ENCODE data around the gene KRT7.

The KRT7 gene

GRCh38 chr12:52291267-52291935, 58.4 kb downstream of the KRT7 start, which contains the start of gene KRT81:
TSS of gene KRT81 (minus strand) at chr12:52291534. CDS start at chr12:52291465, 69 bp downstream.
- Histone ChIP-seq H3K9ac (no peak within 1 kb of the TSS), H3K27me3 (no peaks in the 10 kb centered on the region), H3K4me1 (peaks cover 8 to 56% (median 30%) of the 10 kb centered on the region in 10 experiments), H3K36me3 (no peaks in the 10 kb centered on the region), H4K20me1 (no peaks in the 10 kb centered on the region), H3K27ac (no peak within 1 kb of the TSS), H3K9me3 (replicated peaks in 1 of 11) (no peaks in the 10 kb centered on the region), H3K4me2 (0 out of 22 replicates have a peak within 1 kb of the TSS, but pooled peaks of 1 of the 11 experiments have one; percentile 14), H3K4me3 (no peak within 1 kb of the TSS)
- TF ChIP-seq Cebpa-rat (IDR thresholded peaks at IDR 0.05): no peak

- Histone ChIP-seq H3K36me3 (no peaks in the 10 kb centered on the region), H3K27me3 (no peaks in the 10 kb centered on the region), H3K27ac (peak overlapping the region in 3 of 11 experiments; percentile 20 to 84 (median 46); a peak in 5 of 22 replicates), H3K4me1 (peaks cover 0 to 45% (median 25%) of the 10 kb centered on the region in 10 experiments; a peak in 13 of 20 replicates), H3K9me3 (replicated peaks in 1 of 11) (no peaks in the 10 kb centered on the region), H3K4me2 (peak overlapping the region in 4 of 11 experiments; percentile 23 to 85 (median 55); a peak in 7 of 22 replicates), H3K9ac (no peak overlapping the region), H4K20me1 (no peaks in the 10 kb centered on the region), H3K4me3 (no peak overlapping the region)
- TF ChIP-seq Cebpa-rat (IDR thresholded peaks at IDR 0.05): no peak
These were observed 60.9 kb downstream of the KRT7 start for GRCh38 chr12:52293926-52294325.

GRCh38 chr12:52294803-52295202, 61.8 kb downstream of the KRT7 start:
- peaks cover 0 to 45% (median 25%) of the 10 kb centered on the region in 10 experiments; a peak in 13 of 20 replicates for H3K4me1 ChIP-seq
- H4K20me1 ChIP-seq: no peaks in the 10 kb centered on the region
- peak overlapping the region in 3 of 11 experiments; percentile 47 to 84 (median 74); a peak in 5 of 22 replicates for H3K27ac ChIP-seq
- TF ChIP-seq Cebpa-rat (IDR thresholded peaks at IDR 0.05): no peak
- no peaks in the 10 kb centered on the region for H3K27me3 ChIP-seq
- H3K4me3 ChIP-seq: no peak overlapping the region
- H3K9me3 ChIP-seq (replicated peaks in 1 of 11): no peaks in the 10 kb centered on the region
- peak overlapping the region in 5 of 11 experiments; percentile 26 to 85 (median 64); a peak in 9 of 22 replicates for H3K4me2 ChIP-seq
- H3K9ac ChIP-seq: no peak overlapping the region
- H3K36me3 ChIP-seq: no peaks in the 10 kb centered on the region

- TF ChIP-seq Cebpa-rat (IDR thresholded peaks at IDR 0.05): peak in 3 of 11 experiments; percentile 24 to 63 (median 49); a peak in 4 of 22 replicates
- Histone ChIP-seq H3K27ac (peak overlapping the region in 7 of 11 experiments; percentile 44 to 84 (median 62); a peak in 13 of 22 replicates), H3K9me3 (replicated peaks in 1 of 11) (no peaks in the 10 kb centered on the region), H3K4me3 (0 out of 20 replicates have a peak overlapping the region, but pooled peaks of 1 of the 10 experiments have one; percentile 35), H3K4me1 (peaks cover 0 to 45% (median 25%) of the 10 kb centered on the region in 10 experiments; a peak in 13 of 20 replicates), H3K4me2 (peak overlapping the region in 7 of 11 experiments; percentile 49 to 85 (median 64); a peak in 14 of 22 replicates), H4K20me1 (no peaks in the 10 kb centered on the region), H3K27me3 (no peaks in the 10 kb centered on the region), H3K36me3 (no peaks in the 10 kb centered on the region), H3K9ac (peak overlapping the region in 4 of 11 experiments; percentile 25 to 58 (median 40); a peak in 5 of 22 replicates)
These were observed 62.6 kb downstream of the KRT7 start for GRCh38 chr12:52295663-52296062.

GRCh38 chr12:52296572-52297215, 63.7 kb downstream of the KRT7 start:
- Histone ChIP-seq H3K4me3 (peak overlapping the region in 1 of 10 experiments; percentile 35; a peak in 1 of 20 replicates), H3K27ac (peak overlapping the region in 7 of 11 experiments; percentile 44 to 84 (median 62); a peak in 13 of 22 replicates), H3K27me3 (no peaks in the 10 kb centered on the region), H3K9me3 (replicated peaks in 1 of 11) (no peaks in the 10 kb centered on the region), H3K9ac (peak overlapping the region in 3 of 11 experiments; percentile 48 to 58 (median 49); a peak in 4 of 22 replicates), H3K4me2 (peak overlapping the region in 6 of 11 experiments; percentile 56 to 85 (median 68); a peak in 13 of 22 replicates), H3K36me3 (no peaks in the 10 kb centered on the region), H4K20me1 (no peaks in the 10 kb centered on the region), H3K4me1 (peaks cover 0 to 45% (median 25%) of the 10 kb centered on the region in 10 experiments; a peak in 13 of 20 replicates)
- no peak for TF ChIP-seq Cebpa-rat (IDR thresholded peaks at IDR 0.05)
